ENCODE results near the gene MAGEA4.

- TF ChIP-seq CTCF (IDR thresholded peaks at IDR 0.05) (no peak), POLR2A (IDR thresholded peaks at IDR 0.05) (no peak)
Observed at GRCh38 chrX:151912221-151912620, 468 bp upstream of the MAGEA4 start.
